Measurements from ENCODE around the gene CRELD2.

The CRELD2 gene

DNA sequence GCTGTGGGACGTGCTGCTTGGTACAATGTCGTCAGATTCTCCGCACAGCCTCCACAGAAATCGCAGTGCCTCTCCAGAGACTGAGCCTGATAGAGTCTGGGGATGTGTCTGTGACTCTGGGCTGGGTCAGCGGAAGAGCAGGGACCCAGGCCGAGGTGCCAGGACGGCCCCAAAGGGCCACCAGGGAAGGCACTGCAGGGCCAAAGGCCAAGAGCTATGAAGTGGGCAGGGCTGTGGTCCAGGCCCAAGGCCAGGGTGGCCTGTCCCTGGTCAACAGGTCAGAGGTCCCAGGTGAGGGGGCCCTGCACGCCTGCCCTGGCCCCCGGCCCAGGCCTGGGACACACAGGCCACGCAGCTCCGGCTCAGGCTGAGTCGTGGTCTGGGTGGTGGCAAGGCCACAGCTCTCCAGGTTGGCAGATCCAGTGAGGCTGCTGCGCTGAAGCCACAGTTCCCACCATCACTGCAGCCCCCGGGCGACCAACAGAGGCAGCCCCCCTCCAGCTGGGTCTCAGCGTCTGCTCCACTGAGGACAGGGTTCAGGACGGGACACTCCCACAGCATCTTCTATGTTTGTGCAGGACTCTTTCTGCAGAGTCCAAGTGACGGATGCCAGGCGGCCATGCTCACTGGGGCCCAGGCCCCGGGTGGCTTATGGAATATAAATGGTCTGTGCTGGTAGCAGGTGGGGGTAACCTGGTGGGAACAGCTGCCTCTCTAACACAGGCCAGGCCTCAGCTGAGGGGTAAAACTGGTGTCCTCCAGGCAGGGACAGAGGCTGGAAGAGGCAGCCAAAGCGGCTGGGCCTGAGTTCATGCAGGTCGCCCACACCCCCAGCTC, 37.4 kb downstream of the CRELD2 start:
- DNase-seq: no peak

- DNase-seq: no peak
These were observed 38.0 kb downstream of the CRELD2 start for GRCh38 chr22:49956418-49956770.

DNA sequence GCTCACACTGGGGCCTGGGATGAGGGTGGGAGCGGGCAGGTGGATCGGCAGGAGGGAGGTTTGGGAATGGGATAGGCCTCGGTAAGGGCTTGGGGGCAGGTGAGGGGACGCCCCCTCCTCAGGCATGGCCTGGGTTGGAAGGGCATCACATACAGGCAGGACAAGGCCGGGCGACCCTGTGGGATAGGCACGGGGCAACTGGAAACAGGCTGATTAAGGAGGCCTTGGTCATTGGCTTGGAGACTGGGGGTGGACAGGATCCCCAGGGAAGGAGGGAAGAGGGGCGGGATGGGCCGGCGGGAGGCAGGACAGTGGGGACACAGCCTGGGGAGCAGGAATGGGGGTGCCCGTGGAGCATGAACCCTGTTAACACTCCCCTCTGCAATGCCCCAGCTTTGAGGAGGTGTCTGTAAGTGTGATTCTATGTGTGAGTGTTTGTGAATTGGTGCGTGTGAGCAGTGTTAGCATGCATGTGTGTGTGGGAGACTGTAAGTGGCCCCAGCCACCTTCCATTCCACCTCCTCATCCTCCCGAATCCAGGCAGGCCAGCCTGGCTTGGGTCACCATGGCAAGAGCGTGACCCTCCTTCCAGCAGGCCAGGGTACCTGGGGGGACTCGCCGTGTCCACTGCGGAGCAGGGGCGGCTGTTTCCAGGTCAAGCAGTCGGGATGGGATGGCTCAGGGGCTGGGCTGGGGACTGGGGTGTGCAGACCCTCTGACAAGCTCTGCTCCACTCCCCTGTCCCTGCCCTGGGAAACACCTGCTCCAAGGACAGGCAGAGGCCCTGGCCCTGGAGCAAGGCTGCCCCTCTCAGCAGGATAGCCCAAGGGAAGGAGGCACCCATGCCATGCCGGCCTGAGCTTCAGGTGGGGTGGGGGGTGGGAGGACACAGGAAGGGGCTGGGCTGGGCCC, 38.7 kb downstream of the CRELD2 start:
- no peak for DNase-seq

DNA sequence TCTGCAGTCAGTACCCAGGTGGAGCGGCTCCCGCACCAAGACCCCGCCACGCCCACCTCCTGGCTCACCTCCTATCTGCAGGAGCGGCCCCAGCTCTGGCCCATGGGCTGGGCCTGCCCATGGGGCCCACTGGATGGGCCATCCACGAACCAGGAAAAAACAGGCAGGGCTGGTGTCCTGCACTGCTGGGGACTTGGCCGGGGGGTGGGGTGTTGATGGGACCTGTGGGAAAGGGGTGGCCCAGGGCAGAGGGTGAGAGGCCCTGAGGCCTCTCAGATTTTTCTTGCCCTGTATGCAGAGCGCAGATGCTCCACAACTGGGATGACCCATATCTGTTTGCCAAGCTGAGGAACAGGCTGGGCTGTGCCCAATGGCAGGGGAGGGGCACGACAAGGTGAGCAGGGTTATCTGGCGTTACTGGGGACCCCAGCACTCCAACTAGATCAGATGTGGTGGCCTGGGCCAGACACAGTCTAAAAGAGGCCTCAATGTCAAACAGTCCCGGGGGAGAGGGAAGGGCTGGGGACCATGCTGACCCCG, 39.5 kb downstream of the CRELD2 start:
- DNase-seq: no peak

- no peak for DNase-seq
These were observed 40.0 kb downstream of the CRELD2 start for GRCh38 chr22:49958366-49958921.

- no peak for DNase-seq
These were observed 40.7 kb downstream of the CRELD2 start for GRCh38 chr22:49958931-49959781.

DNA sequence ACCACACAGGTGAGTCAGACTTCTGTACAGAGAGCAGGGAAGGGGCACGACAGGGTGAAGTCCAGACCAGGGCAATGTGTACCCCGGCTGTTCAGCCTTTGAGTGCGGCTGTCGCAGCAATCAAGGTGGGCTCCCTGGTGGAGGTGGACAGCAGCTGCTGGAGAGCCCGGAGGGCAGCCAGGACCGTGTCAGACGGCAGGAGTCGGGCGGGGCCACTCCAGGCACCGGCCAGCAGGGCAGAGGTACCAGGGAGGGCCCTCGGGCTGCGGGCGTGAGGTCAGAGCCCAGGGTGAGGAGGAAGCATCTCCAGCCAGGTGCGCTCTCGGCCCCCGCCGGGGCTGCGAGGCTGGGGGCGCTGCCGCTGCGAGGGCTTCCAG, 41.3 kb downstream of the CRELD2 start:
- peak in 1 of 56 donors; percentile 82 for DNase-seq

DNA sequence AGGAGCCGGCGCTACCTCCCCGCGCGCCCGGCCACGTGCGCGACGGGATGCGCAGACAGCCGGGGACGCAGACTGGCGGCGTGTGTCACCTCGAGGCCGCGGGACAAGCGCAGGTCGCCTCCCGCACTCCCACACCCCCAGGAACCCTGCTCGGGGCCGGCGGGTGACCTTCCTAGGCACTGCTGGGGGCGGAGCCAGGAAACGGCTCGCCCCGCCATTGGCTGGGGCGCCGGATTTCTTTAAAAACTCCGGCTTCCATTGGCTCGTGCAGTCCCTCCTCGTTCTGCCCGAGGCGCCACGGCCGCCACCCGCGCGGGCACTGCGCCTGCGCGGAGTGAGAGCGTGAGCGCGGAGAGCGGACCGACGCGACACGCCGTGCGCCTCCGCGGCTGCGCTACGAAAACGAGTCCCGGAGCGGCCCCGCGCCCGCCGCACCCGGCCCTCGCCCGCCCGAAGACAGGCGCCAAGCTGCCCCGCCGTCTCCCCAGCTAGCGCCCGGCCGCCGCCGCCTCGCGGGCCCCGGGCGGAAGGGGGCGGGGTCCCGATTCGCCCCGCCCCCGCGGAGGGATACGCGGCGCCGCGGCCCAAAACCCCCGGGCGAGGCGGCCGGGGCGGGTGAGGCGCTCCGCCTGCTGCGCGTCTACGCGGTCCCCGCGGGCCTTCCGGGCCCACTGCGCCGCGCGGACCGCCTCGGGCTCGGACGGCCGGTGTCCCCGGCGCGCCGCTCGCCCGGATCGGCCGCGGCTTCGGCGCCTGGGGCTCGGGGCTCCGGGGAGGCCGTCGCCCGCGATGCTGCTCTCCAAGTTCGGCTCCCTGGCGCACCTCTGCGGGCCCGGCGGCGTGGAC, 41.9 kb downstream of the CRELD2 start, which contains the start of gene PIM3:
Gene PIM3, plus strand, starts transcription at position 614 of the 846 bp plus-strand sequence. Its CDS starts 176 bp downstream, at position 790.
- peak; percentile 59 to 96 (median 89) for DNase-seq

GRCh38 chr22:49961005-49961600, 42.7 kb downstream of the CRELD2 start:
- DNase-seq: peak in 4 of 56 donors; percentile 21 to 51 (median 45)

DNA sequence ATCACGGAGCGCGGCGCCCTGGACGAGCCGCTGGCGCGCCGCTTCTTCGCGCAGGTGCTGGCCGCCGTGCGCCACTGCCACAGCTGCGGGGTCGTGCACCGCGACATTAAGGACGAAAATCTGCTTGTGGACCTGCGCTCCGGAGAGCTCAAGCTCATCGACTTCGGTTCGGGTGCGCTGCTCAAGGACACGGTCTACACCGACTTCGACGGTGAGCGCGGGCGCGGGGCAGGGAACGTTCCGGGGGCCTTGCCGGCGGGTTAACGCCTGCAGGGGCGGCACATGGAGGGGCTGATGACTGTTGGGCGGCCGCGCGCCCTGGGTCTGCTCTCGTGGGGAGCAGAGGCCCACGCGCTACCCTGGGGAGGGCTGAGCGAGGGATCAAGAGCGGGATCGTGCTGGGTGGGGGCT, 43.2 kb downstream of the CRELD2 start:
- no peak for DNase-seq

- DNase-seq: peak in 45 of 56 donors; percentile 16 to 83 (median 60)
These were observed 43.7 kb downstream of the CRELD2 start for GRCh38 chr22:49962012-49962750.

- no peak for DNase-seq
These were observed 44.6 kb downstream of the CRELD2 start for GRCh38 chr22:49962751-49963646.

- no peak for DNase-seq
These were observed 45.2 kb downstream of the CRELD2 start for GRCh38 chr22:49963647-49964026.

- DNase-seq: no peak
These were observed 46.0 kb downstream of the CRELD2 start for GRCh38 chr22:49964136-49965090.

DNA sequence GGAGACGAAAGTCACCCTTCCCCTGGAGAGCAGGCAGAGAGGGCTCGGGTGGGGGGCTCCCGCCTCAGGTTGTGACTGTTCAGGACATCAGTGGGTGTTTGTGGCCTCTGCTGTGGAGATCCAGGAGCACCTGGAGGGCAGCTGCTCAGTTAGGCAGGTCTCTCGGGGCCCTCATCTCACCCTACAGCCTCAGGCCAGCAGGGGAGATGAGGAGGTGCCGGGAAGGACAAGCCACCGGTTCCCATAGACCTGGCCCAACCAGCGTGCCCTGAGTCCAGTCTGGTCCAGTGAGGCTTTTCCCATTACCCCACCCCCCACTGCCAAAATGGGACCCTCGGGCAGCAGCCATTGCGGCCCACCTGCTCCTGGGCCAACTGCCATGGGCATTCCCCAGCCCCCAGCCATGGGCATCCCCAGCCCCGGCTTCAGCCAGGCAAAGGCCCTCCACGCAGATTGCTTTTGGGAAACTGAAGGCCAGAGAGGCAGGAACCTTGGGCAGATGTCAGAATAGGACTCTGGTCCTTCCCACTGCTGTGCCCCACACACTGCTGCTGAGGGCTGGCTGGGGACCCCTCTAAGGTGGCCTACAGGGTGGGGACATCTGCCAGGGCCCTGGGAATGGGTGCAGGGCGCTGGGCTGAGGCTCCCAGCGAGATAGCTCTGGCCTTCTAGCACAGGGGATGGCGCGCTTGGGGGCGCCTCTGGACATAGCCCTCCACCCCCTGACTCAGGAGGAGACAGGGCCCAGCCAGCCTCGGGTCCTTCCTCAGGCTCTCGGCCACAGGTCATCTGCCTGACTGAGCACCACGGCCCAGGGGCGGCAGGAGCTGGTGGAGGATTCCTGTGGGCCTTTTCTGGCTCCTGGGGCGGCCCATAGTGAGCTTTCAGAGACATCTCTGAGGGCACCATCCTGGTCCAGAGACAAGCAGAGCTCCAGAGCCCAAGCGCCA, 46.9 kb downstream of the CRELD2 start:
- DNase-seq: no peak
